Measurements from ENCODE around the gene TNNI2.

Gene TNNI2

DNA sequence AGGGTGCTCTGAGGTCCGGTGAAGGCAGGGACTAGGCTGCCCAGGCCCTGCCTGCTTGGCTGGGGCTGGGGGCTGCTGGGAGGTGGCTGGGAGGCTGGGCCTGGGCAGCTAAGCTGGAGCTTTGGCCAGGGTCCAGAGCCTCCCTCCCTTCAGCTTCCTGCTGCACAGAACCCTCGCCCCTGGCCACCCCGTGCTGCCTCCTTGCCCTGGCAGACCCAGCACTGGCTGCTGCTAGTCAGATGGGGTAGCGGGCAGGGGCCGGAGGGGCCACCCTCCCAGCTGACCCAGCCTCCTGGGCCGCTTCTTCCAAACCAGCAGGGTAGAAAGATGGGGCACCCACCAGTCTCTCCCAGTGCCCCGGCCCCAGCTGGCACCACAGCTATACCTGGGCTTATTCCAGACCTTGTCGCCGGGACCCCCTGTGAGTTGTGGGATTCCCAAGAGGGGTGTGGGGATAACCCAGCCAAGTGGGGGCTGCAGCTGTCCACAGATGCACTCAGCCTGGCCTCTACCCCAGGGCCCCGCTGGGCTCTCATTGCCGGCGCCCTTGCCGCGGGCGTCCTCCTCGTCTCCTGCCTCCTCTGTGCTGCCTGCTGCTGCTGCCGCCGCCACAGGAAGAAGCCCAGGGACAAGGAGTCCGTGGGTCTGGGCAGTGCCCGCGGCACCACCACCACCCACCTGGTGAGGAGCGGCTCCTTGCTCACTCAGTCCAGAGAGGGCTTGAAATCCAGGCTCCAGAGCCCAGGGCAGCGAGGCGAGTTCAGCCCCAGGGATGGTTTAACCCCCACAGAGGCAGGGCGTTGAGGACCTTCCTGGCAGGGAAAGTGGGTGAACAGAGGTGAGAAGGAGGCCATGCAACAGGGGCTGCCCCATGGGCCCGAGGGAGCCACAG, 3.8 kb upstream of the TNNI2 start, which contains the start of gene SYT8:
Gene SYT8 (plus strand): TSS at position 212 of the 892 bp plus-strand sequence. CDS start 116 bp downstream, at position 328.
- no peak for DNase-seq (ENCODE audit: low read depth in 2 of 2)

DNA sequence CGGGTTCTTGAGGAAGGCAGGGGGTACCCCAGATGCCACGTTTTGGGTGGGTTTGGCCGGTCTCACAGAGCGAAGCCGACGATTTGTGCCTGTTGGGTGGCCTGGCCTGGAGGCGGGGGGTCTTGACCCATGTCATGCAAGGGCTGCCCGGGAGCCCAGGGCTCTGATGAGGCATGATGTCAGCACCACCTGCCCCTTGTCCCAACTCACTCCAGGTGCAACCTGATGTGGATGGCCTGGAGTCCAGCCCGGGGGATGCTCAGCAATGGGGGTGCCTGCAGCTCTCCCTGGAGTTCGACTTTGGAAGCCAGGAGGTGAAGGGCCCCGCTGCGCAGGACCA, 3.1 kb upstream of the TNNI2 start:
- DNase-seq (ENCODE audit: low read depth in 2 of 2) = no peak

DNA sequence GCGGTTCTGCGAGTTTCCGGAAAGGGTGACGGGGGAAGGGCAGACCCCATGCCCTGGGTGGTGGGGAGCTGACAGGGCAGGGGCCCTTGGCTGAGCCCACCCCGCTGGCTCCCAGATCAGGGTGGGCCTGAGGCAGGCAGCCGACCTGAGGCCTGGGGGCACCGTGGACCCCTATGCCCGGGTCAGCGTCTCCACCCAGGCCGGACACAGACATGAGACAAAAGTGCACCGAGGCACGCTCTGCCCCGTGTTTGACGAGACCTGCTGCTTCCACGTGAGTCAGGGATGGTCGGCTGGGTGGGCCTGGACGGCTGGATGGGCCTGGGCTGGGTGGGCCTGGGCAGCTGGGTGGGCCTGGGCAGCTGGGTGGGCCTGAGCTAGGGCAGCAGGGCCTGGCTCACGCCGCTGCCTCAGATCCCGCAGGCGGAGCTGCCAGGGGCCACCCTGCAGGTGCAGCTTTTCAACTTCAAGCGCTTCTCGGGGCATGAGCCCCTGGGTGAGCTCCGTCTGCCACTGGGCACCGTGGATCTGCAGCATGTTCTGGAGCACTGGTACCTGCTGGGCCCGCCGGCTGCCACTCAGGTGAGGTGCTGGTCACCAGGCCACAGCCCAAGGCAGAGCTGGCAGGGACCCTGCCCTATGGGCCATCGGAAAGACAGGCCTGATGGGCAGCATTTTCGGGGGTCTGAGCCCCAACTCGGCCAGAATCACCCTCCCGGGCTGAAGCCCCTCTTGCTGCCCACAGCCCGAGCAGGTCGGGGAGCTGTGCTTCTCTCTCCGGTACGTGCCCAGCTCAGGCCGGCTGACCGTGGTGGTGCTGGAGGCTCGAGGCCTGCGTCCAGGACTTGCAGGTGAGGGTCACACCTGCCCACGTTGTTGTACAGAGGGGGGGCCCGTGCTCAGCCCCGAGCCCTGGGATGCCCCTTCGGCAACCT, 2.5 kb upstream of the TNNI2 start:
- DNase-seq (ENCODE audit: low read depth in 2 of 2) = no peak

DNA sequence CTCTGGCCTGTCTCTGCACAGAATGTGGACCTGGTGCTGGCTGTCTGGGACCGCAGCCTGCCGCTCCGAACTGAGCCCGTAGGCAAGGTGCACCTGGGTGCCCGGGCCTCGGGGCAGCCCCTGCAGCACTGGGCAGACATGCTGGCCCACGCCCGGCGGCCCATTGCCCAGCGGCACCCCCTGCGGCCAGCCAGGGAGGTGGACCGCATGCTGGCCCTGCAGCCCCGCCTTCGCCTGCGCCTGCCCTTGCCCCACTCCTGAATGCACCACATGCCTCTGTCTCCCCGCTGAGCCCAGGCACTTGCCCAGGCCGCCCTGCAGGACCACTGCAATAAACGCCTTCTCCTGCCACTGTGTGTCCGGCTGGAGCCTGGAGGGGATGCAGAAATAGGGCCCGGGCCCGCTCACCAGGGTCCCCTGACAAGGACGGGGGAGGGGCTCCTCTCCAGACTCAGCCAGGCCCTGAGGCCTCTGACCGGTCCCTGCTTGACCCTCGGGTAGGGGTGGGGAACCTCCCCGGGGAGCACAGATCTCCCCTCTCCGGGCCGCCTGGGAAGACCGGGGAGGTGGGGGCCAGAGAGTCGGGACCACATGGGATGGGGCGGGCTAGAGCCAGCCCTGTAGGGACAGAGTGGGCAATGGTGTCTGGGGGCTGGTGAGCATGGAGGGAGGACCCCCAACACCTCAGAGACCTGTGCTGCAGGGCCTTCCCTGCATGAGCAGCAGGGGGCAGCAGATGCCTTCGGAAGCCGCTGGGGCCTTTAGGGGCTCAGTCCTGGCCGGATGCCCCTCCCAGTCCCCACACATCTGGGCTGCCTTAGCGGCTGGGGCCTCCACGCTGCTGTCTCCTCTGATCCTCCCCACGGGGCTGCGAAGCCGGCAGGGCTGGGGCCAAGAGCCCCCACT, 1.4 kb upstream of the TNNI2 start:
- peak; percentile 61 to 73 for DNase-seq (ENCODE audit: low read depth in 2 of 2)

DNA sequence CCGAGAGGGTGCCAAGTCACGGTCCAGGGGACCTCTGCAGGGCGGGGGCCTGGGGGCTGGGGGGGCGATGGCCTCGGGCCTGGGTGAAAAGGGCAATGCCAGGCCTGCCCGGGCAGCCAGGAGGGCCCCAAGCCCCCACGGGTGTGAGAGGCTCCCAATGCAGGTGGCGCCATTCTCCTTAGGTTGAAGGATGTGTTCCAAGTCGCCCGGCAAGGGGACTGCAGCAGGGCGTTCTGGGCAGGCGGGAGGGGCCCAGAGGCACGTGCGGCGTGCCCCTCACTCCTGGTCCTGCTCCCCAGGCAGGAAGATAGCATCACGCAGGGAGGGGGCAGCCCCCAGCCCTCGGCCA, 730 bp upstream of the TNNI2 start:
- DNase-seq (ENCODE audit: low read depth in 2 of 2) = no peak

DNA sequence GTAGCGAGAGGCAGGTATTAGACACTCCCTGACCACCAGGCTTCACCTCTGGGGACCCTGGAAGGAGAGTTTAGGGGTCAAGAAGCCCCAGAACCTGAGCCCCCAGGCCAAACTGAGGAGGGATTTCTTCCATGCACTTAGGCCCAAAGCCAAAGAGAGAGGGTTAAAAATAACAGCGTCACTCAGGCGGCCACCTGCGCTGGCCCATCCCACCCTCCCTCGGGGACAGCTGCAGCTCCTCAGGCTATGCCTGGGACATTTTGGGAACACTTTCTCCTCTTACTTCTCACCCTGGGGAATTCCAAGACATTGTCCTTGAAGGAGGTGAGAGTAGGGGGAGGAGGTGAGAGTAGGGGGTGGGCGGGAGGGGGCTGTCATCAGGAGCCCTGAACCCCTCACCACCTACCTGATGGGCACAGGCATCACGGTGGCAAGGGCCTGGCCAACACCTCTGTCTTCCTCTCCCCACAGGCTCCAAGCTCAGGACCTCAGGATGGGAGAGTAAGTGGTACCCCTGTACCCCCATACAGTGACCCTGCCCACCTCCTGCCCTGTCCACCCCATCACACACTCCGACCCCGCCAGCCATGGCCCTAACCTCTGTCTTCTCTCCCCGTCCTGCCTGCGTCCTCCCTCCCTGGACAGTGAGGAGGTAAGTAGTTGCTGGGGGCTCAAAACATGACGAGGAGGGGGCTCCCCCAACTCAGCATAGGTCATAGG, 583 bp downstream of the TNNI2 start:
- no peak for DNase-seq (ENCODE audit: low read depth in 2 of 2)

DNA sequence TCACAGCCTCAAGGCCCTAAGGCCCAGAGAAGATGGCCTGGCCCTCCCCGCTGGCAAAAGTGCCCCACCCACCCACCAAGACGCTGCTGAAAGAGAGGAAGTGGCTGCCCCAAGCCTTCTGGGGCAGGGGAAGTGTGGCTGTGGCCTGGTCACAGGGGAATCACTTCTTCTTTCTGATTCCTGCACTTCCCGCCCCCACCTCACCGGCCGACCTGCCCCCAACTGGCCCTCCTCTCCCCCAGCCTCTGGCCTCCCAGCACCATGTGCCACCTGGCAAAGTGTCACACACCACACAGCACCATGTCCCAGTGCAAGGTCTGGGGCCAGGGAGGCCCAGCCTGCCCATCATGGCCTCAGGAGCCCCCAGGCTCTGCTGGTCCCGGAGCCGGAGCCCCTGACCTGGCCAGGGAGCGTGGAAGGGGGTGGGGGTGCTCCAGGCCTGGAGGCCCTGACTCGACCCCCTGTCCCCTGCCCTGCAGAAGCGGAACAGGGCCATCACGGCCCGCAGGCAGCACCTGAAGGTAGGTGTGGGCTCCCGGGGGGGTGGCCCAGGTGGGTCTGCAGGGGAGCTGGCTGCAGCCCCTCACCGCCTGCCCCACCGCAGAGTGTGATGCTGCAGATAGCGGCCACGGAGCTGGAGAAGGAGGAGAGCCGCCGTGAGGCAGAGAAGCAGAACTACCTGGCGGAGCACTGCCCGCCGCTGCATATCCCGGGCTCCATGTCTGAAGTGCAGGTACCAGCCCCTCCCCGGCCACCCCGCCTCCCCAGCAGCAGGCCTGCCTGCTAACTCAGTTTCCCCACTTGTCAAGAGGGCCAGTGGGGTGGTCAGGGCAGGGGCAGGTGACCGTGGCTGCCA, 1.4 kb downstream of the TNNI2 start:
- DNase-seq (ENCODE audit: low read depth in 2 of 2) = no peak

DNA sequence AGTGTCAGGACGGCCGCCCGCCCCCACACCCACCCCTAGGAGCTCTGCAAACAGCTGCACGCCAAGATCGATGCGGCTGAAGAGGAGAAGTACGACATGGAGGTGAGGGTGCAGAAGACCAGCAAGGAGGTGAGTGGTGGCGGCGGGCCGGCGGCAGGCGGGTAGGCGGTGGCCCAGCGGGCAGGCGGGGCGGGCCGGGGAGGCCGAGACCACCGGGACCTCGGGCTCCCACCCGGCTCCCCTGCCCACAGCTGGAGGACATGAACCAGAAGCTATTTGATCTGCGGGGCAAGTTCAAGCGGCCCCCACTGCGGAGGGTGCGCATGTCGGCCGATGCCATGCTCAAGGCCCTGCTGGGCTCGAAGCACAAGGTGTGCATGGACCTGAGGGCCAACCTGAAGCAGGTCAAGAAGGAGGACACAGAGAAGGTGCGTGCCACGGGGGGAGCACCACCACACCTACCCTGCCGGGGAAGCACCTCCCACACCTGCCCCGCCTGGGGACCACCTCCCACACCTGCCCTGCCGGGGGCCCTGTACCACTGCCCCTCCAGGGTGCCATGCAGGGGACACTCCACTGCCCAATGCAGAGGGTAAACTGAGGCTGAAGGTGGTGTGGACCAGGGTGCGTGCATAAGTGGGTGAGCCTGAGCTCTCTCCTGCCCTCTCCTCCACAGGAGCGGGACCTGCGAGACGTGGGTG, 2.1 kb downstream of the TNNI2 start:
- no peak for DNase-seq (ENCODE audit: low read depth in 2 of 2)

DNA sequence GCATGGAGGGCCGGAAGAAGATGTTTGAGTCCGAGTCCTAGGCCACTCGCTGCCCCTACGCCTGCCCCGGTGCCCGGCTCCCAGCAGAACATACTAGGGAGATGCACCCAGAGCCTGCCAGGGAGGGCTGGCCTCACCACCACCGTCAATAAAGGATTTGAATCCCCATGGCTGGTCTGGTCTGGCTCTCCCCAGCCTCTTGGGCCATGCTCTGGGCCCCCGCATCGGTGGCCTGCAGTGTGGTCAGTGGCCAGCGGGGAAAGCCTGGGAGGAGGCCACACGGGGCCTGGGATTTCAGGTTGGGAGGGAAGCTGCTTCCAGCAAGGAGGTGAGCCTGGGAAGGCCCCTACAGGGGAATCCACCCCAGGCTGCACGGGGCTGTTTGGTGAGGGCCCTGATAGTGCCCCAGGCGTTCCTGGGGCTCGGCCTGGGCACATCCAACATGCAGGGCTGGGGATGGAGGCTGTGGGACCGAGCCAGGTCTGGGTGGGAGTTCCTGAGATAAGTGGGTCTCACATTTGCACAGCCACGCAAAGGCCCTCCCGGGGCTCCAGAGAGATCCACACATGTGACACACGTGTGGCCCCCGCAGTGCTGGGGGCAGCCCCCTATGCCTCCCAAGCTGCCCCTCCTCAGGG, 2.8 kb downstream of the TNNI2 start:
- DNase-seq (ENCODE audit: low read depth in 2 of 2) = no peak

DNA sequence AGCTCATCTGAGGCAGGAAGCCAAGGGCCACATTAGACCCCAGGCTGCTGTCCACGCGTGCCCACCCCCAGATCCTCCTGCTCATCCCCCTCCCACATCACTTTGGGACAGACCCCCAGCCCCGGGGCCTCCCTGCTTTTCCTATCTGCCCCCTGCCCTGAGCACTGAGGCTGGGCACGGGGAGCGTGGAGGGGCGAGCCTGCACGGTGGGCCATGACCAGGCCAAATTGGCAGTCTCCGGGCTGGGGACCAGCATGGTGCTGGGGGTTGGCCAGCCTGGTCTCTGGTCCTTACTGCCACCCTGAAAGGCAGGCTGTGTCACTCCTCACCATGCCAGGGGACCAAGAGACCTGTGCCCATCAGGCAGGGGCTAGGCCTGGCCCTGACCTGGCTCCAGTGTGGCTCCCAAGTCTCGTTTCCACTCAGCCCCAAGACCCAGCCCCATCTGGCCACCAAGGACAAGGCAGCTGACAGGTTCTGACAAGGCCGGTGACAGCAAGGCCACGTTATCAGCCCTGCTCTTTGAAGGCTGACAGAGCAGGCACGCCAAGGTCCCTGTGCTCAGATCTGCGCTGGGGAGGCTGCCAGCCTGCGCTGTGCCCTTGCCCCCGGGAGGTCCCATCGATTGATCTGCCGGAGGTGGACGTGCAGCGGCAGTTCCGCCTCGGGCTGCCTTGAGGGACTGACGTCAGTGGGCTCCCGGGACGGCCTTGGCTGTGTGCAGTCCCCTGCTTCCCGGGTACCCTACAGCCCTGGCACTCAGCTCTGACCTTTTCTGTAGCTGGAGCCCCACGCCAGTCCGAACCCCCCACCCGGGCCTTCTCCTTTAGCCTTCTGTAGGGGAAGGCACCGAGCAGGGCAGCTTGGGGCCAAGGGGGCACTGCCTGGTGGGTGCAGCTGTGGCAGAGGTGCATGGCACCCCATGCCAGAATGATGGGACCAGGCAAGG, 3.6 kb downstream of the TNNI2 start:
- no peak for DNase-seq (ENCODE audit: low read depth in 2 of 2)

DNA sequence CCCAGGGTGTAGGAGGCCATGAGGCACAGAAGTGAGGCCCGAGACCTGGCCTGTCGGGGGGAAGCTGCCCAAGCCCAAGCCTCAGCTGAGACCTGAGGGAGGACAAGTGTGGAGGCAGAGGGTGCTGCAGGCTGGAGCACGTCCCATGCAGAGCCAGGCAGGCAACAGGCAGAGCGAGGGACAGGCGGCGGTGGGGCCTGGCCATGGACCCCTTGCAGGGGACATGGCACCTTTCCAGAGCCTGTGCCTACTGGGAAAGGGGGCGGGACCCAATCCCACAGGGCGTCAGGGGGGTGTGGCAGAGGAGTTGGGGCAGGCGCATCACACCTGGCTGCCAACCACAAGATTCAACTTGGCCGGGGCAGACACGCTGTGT, 4.3 kb downstream of the TNNI2 start:
- no peak for DNase-seq (ENCODE audit: low read depth in 2 of 2)

DNA sequence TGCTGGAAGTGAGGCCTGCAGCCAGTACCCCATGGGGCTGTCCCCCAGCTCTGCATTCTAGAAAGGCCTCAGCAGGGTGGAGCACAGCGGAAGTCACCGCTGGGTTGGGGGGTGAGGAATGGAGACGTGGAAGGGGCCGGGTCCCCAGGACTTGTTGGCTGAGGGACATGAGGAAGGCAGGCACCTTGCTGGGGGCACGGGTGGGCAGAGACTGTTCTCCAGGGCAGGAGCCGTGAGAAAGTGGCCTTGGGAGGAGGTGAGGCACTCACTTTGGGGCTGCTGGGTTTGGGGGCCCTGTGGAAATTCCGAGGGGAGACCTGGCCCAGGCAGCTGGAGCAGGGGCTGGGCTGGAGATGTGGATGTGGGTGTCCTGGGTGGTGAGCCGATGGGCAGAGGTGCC, 5.0 kb downstream of the TNNI2 start:
- no peak for DNase-seq (ENCODE audit: low read depth in 2 of 2)

DNA sequence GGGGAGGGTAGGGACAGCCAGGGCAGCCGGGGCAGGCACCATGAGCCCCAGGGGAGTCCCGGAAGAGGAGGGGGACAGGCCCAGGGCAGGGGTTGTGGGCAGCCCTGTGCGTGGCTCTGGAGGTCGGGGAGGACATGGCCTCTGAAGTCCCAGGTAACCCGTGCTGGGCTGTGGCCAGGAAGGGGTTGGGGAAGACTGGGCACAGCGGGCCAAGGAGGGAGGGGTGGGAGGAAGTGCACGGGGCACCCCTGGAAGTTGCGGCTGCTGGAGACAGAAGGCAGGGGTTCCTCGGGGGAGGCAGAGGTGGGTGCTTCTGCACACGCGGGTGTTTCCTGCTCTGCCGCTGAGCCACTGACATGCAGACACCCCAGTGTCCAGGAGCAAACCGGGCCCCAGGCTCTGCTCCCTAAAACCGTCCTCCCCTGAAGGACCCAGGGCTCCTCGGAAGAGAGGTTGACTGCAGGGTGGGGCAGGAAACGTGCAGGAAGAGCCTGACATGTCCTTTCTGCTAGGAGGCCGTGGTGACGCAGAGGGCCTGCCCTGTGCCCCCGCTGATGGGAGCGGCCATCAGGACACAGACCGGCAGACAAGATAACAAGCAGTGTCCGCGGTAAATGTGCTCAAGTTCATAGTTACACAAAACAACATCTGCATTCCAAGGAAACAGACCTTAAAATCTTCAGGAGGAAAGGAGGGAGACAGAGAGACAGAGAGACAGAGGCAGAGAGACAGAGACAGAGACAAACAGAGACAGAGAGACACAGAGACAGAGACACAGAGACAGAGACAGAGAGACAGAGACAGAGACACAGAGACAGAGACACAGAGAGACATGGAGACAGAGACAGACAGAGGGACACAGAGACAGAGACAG, 5.7 kb downstream of the TNNI2 start:
- DNase-seq (ENCODE audit: low read depth in 2 of 2) = peak in 1 of 2 donors; percentile 16

DNA sequence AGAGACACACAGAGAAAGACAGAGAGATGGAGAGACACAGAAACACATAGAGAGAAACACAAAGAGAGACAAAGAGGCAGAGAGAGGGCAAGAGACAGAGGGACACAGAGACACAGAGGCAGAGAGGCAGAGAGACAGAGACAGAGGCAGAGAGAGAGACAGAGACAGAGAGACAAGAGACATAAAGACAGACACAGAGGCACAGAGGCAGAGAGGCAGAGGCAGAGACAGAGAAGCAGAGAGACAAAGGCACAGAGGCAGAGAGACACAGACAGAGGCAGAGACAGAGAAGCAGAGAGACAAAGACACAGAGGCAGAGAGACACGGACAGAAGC, 6.3 kb downstream of the TNNI2 start:
- DNase-seq (ENCODE audit: low read depth in 2 of 2) = no peak

DNA sequence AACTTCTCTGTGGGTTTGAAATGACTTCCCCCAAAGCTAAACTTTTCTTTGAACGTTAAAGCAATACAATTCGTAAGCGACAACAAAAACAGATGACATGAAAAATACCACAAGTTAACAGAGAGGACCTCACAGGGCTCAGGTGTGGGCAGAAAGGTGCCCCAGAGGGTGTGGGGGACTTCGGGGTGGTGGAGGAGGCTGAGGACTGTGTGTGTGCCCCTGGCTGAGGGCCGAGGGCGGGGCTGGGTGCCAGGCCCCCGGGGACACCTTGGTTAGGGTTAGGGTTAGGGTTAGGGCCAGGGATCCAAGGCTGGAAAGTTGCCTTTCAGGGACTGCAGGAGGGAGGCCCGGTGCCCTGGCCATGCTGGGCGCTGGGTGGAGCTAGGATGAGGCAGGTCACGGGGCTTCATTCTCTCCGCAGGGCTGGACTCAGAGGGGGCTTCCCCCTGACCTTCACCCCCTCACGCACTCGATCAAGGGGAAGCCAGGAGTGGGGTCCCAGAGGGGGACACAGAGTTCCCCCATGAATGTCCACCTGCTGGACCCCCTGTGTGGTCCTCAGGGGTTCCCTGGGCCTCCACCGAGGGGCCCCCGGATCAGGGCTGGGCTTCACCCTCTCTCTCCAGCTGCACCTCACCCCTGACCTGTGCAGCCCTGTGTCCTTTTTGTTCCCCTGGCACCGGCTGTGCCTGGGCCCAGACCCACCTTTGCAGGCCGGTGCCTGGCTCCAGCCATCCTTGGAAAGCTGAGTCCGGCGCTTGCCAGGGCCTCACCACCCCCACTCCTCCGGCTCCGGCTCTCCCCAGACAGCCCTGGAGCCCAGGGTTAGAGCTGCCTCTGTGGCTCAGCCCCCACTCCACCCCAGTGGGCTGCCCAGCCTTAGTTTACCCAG, 7.0 kb downstream of the TNNI2 start:
- DNase-seq (ENCODE audit: low read depth in 2 of 2) = no peak

DNA sequence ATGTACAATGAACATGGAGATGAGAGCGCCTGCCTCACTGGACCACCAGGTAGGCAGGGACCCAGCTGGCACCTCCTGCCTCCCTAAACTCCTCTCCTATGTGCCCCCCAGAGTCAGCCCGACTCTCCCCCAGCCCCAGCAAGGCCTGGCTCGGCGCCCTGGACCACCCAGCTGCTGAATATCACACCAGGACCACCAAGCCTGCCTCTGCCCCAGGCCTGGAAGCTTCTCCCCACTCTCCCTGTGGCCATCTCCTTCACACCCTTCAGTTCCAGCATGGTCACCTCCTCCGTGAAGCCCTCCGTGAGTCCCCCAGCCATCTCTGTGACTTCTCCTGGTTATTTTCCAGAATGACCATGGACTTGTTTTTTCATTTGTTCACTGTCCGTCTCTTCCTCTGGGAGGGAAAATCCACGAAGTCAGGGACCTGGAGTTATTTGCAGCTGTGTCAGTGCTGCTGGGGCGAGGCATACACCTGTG, 7.7 kb downstream of the TNNI2 start:
- DNase-seq (ENCODE audit: low read depth in 2 of 2) = no peak

All from activated CD8-positive, alpha-beta memory T cell treated with anti-CD3 and anti-CD28 coated beads for 4 hours (primary cell).